Measurements from ENCODE around the gene CDK2. TPM values are rescaled to one million over a fixed set of nuclear protein-coding genes. Genes with fewer than 3 reads are reported as not detected.
"Not testable (repeated sequence)": the region's sequence is repeated elsewhere in the genome, so short reads cannot be mapped to it uniquely, and the experiment has no call there.

CDK2 gene
- total RNA-seq, 1 donor from 2014 or later, result 26.1 TPM

DNA sequence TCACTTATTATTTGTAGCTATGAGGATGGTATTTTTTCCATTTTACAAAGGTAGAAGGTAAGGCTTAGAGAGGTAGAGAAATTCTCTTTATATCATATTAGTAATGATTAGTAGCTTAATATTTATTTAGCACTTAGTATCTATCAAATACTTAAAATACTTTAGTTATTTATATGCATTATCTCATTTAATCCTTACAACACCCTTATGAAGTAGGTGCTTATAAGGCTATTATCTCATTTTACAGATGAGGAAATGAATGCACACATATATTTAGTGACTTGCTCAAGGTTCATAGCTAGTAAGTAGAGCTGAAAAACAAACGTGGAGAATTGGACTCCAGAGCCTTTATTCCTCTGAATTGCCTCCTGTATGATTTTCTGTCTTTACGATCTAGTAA lies 18.2 kb downstream of the CDK2 start:
- Mint-ChIP-seq H3K9me3 (ENCODE audit: low read depth) (no peaks in the 10 kb centered on the region), H3K4me3 (ENCODE audit: unreplicated experiment) (no peak overlapping the region), H3K4me1 (ENCODE audit: low read depth) (peaks cover 7% of the 10 kb centered on the region), H3K27me3 (ENCODE audit: low read depth) (no peaks in the 10 kb centered on the region), H3K36me3 (ENCODE audit: low read depth) (peaks cover 29% of the 10 kb centered on the region), H3K27ac (ENCODE audit: unreplicated experiment) (no peak overlapping the region)
- no peak for TF ChIP-seq CTCF (IDR thresholded peaks at IDR 0.05)
- DNase-seq (ENCODE audit: low spot score), result no peak

GRCh38 chr12:55985341-55985740 lies 18.7 kb downstream of the CDK2 start:
- H3K9me3 Mint-ChIP-seq (ENCODE audit: low read depth), result no peaks in the 10 kb centered on the region
- peaks cover 7% of the 10 kb centered on the region for H3K4me1 Mint-ChIP-seq (ENCODE audit: low read depth)
- DNase-seq (ENCODE audit: low spot score), result no peak
- H3K36me3 Mint-ChIP-seq (ENCODE audit: low read depth), result peaks cover 28% of the 10 kb centered on the region
- H3K27me3 Mint-ChIP-seq (ENCODE audit: low read depth), result no peaks in the 10 kb centered on the region
- no peak for TF ChIP-seq CTCF (IDR thresholded peaks at IDR 0.05)
- no peak overlapping the region for H3K4me3 Mint-ChIP-seq (ENCODE audit: unreplicated experiment)
- H3K27ac Mint-ChIP-seq (ENCODE audit: unreplicated experiment), result no peak overlapping the region

- H3K27ac Mint-ChIP-seq (ENCODE audit: unreplicated experiment); H3K9me3 Mint-ChIP-seq (ENCODE audit: low read depth); DNase-seq (ENCODE audit: low spot score); H3K4me1 Mint-ChIP-seq (ENCODE audit: low read depth); H3K27me3 Mint-ChIP-seq (ENCODE audit: low read depth); H3K4me3 Mint-ChIP-seq (ENCODE audit: unreplicated experiment): not testable (repeated sequence)
- H3K36me3 Mint-ChIP-seq (ENCODE audit: low read depth), result peaks cover 29% of the 10 kb centered on the region
Observed at GRCh38 chr12:55985976-55986375, 19.3 kb downstream of the CDK2 start.

DNA sequence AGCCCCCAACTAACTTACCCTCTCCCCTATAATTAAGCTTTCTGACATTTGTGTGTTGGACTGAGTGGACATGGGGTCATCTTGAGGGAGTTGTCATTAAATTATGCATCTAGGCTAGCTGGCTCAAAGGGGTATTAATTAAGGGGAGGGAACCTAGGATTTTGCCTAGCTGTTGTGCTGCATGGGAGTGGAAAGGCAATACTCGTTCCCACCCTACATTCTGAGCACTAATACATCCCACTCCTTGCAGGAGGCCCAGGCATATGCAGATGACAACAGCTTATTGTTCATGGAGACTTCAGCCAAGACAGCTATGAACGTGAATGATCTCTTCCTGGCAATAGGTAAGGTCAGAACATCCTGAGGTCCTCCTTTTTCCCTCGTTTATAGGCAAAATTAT lies 24.5 kb downstream of the CDK2 start:
- H3K27me3 Mint-ChIP-seq (ENCODE audit: low read depth), result no peaks in the 10 kb centered on the region

GRCh38 chr12:55993230-55993853 lies 26.7 kb downstream of the CDK2 start:
- peaks cover 27% of the 10 kb centered on the region for H3K36me3 Mint-ChIP-seq (ENCODE audit: low read depth)
- no peak for TF ChIP-seq CTCF (IDR thresholded peaks at IDR 0.05)
- H3K27me3 Mint-ChIP-seq (ENCODE audit: low read depth), result no peaks in the 10 kb centered on the region
- no peak overlapping the region for H3K4me3 Mint-ChIP-seq (ENCODE audit: unreplicated experiment)
- no peaks in the 10 kb centered on the region for H3K9me3 Mint-ChIP-seq (ENCODE audit: low read depth)
- H3K27ac Mint-ChIP-seq (ENCODE audit: unreplicated experiment), result no peak overlapping the region
- peaks cover 22% of the 10 kb centered on the region for H3K4me1 Mint-ChIP-seq (ENCODE audit: low read depth)
- DNase-seq (ENCODE audit: low spot score), result no peak

More for the DNA sequence above, 24.5 kb downstream of the CDK2 start:
- Mint-ChIP-seq H3K9me3 (ENCODE audit: low read depth) (no peaks in the 10 kb centered on the region), H3K36me3 (ENCODE audit: low read depth) (peaks cover 31% of the 10 kb centered on the region), H3K4me3 (ENCODE audit: unreplicated experiment) (no peak overlapping the region), H3K27ac (ENCODE audit: unreplicated experiment) (no peak overlapping the region), H3K4me1 (ENCODE audit: low read depth) (peaks cover 2% of the 10 kb centered on the region)
- no peak for DNase-seq (ENCODE audit: low spot score)
- TF ChIP-seq CTCF (IDR thresholded peaks at IDR 0.05), result no peak

- no peaks in the 10 kb centered on the region for H3K9me3 Mint-ChIP-seq (ENCODE audit: low read depth)
- no peak overlapping the region for H3K27ac Mint-ChIP-seq (ENCODE audit: unreplicated experiment)
- DNase-seq (ENCODE audit: low spot score), result no peak
- H3K36me3 Mint-ChIP-seq (ENCODE audit: low read depth), result peaks cover 19% of the 10 kb centered on the region
- peaks cover 22% of the 10 kb centered on the region for H3K4me1 Mint-ChIP-seq (ENCODE audit: low read depth)
- no peak for TF ChIP-seq CTCF (IDR thresholded peaks at IDR 0.05)
- H3K4me3 Mint-ChIP-seq (ENCODE audit: unreplicated experiment), result no peak overlapping the region
- no peaks in the 10 kb centered on the region for H3K27me3 Mint-ChIP-seq (ENCODE audit: low read depth)
Observed at GRCh38 chr12:55995366-55995765, 28.7 kb downstream of the CDK2 start.

Data from chondrocyte (in vitro differentiated cells).